Sigmoid colon (tissue), 4 donors: ENCODE data around the gene ARHGEF19.

Experiments used
- CTCF ChIP-seq, 4 experiments: fragments of 450-650 bp in 3 of 4; fragments of 200-600 bp in 1 of 4; IDR thresholded peaks; one replicate each; pipeline ENCODE4 v1.5.1; 2016 to 2019; ENCODE audit warnings: antibody characterized with exemption in 4 of 4, mild to moderate bottlenecking in 3 of 4, moderate library complexity in 2 of 4
- EP300 ChIP-seq, 4 donors: sonication (generic); formaldehyde crosslinking; IDR thresholded peaks; one replicate each; pipeline ENCODE4 v1.6.1; 2017; ENCODE audit warnings: antibody characterized with exemption in 4 of 4
- POLR2A ChIP-seq, 2 donors: fragments of 450-650 bp; IDR thresholded peaks; one replicate each; pipeline ENCODE4 v1.6.1; 2016; ENCODE audit warnings: antibody characterized with exemption in 2 of 2, mild to moderate bottlenecking in 2 of 2, moderate library complexity in 2 of 2
- POLR2AphosphoS5 ChIP-seq, 4 donors: sonication (generic); formaldehyde crosslinking; IDR thresholded peaks; one replicate each; pipeline ENCODE4 v1.6.1; 2017; ENCODE audit warnings: antibody characterized with exemption in 4 of 4

GRCh38 chr1:16187748-16188401 is 24.6 kb downstream of the ARHGEF19 start:
- TF ChIP-seq POLR2AphosphoS5 (IDR thresholded peaks at IDR 0.05) (no peak), CTCF (IDR thresholded peaks at IDR 0.05) (peak; percentile 92 to 99 (median 97)), EP300 (IDR thresholded peaks at IDR 0.05) (no peak), POLR2A (IDR thresholded peaks at IDR 0.05) (no peak)
